Left cardiac atrium (tissue), 4 donors: ENCODE data around the gene NLRP13. TPM values are rescaled to one million over a fixed set of nuclear protein-coding genes. Genes with fewer than 3 reads are reported as not detected.
"Not testable (repeated sequence)": the region's sequence is repeated elsewhere in the genome, so short reads cannot be mapped to it uniquely, and the experiment has no call there.

Source experiments
- ATAC-seq, 2 donors: fragments of 200-7000 bp; cut with Tn5 transposase; one replicate each; pipeline ENCODE4 v1.9.1; 2020; ENCODE audit warnings: mild to moderate bottlenecking in 2 of 2, moderate library complexity in 2 of 2
- DNase-seq: peaks from one replicate; pipeline ENCODE4 v3.0.0-alpha.2; 2020
- intact Hi-C, 2 donors: fragments of 100-400 bp; cut with DNase I; formaldehyde crosslinking; loops; one replicate each; pipeline versions ENCODE4 v1.14.1 to v1.15.1; 2022 to 2023
- long read RNA-seq: library from polyadenylated mRNA; unstranded; transcript quantifications from one replicate; pipeline ENCODE4 v2.0.0, GENCODE V29; 2021
- total RNA-seq, 2 donors: library from RNA; stranded (reverse); fragmentation: NEBNext Ultra II Directional; extraction: Animal tissue kit (Norgen Biotek cat#: 25700); gene quantifications; one replicate each; pipeline ENCODE4 v1.2.1, GENCODE V29; 2021
- donor health status: DM: no; HTN: yes; CAD: no.
- donor health status: DM: no; HTN: yes; CAD: no; lungs with severe emphysema.
- donor health status: DM: yes; HTN: yes; CAD: no.
- donor health status: Dilated cardiomyopathy.

NLRP13 gene
- total RNA-seq = not detected
- long read RNA-seq = 0 reads

GRCh38 chr19:55931936-55932386, at the start of gene NLRP13:
TSS of gene NLRP13 (minus strand) at chr19:55932336. CDS start at chr19:55932311, 25 bp downstream.
- intact Hi-C loops = no loop called here
- ATAC-seq (no peak), DNase-seq (no peak)

- ATAC-seq (no peak), DNase-seq (no peak)
- intact Hi-C loops = no loop called here
Measured at GRCh38 chr19:55980415-55980814, 48.3 kb upstream of the NLRP13 start.

GRCh38 chr19:55973982-55974381, 41.8 kb upstream of the NLRP13 start:
- DNase-seq (no peak), ATAC-seq (no peak)
- intact Hi-C loops = no loop called here

- DNase-seq = no peak
- intact Hi-C loops = no loop called here
- no peak for ATAC-seq
Measured at GRCh38 chr19:55962186-55962585, 30.1 kb upstream of the NLRP13 start.

- ATAC-seq = no peak
- intact Hi-C loops = no loop called here
Measured at GRCh38 chr19:55959996-55960675, 28.0 kb upstream of the NLRP13 start.

GRCh38 chr19:55958356-55958755, 26.2 kb upstream of the NLRP13 start:
- no peak for DNase-seq
- no peak for ATAC-seq
- intact Hi-C loops = no loop called here

More at GRCh38 chr19:55959996-55960675, 28.0 kb upstream of the NLRP13 start:
- no peak for DNase-seq

GRCh38 chr19:55956431-55956830, 24.3 kb upstream of the NLRP13 start:
- intact Hi-C loops = no loop called here
- DNase-seq = no peak
- no peak for ATAC-seq

GRCh38 chr19:55950566-55950965, 18.4 kb upstream of the NLRP13 start:
- intact Hi-C loops, DNase-seq, ATAC-seq: not testable (repeated sequence)

- intact Hi-C loops = no loop called here
- DNase-seq (no peak), ATAC-seq (no peak)
Measured at GRCh38 chr19:55947532-55947931, 15.4 kb upstream of the NLRP13 start, which contains the start of gene NLRP8. TSS of gene NLRP8 (plus strand) at chr19:55947832.

- ATAC-seq (no peak), DNase-seq (no peak)
- intact Hi-C loops = no loop called here
Measured at GRCh38 chr19:55940306-55940705, 8.2 kb upstream of the NLRP13 start.

- intact Hi-C loops = no loop called here
- DNase-seq (no peak), ATAC-seq (no peak)
Measured at GRCh38 chr19:55939206-55939605, 7.1 kb upstream of the NLRP13 start.

GRCh38 chr19:55935206-55935605, 3.1 kb upstream of the NLRP13 start:
- DNase-seq (no peak), ATAC-seq (no peak)
- intact Hi-C loops = no loop called here

GRCh38 chr19:55930996-55931515, 1.1 kb downstream of the NLRP13 start:
- DNase-seq (no peak), ATAC-seq (no peak)

GRCh38 chr19:55929258-55929657, 2.9 kb downstream of the NLRP13 start:
- DNase-seq, intact Hi-C loops, ATAC-seq: not testable (repeated sequence)

More at GRCh38 chr19:55930996-55931515, 1.1 kb downstream of the NLRP13 start:
- intact Hi-C loops = no loop called here

- DNase-seq = no peak
Measured at GRCh38 chr19:55927991-55928390, 4.1 kb downstream of the NLRP13 start.

GRCh38 chr19:55923556-55923955, 8.6 kb downstream of the NLRP13 start:
- ATAC-seq (no peak), DNase-seq (no peak)
- intact Hi-C loops = no loop called here

More at GRCh38 chr19:55927991-55928390, 4.1 kb downstream of the NLRP13 start:
- no peak for ATAC-seq
- intact Hi-C loops = no loop called here

- ATAC-seq = no peak
- intact Hi-C loops = no loop called here
- no peak for DNase-seq
Measured at GRCh38 chr19:55913643-55914268, 18.4 kb downstream of the NLRP13 start.

GRCh38 chr19:55912916-55913315, 19.2 kb downstream of the NLRP13 start:
- ATAC-seq = no peak
- intact Hi-C loops = no loop called here
- no peak for DNase-seq

- DNase-seq (no peak), ATAC-seq (no peak)
- intact Hi-C loops = no loop called here
Measured at GRCh38 chr19:55909801-55910200, 22.3 kb downstream of the NLRP13 start.

- DNase-seq (no peak), ATAC-seq (no peak)
- intact Hi-C loops = no loop called here
Measured at GRCh38 chr19:55907746-55908145, 24.4 kb downstream of the NLRP13 start.
